ENCODE data around the gene RAB44.

DNA sequence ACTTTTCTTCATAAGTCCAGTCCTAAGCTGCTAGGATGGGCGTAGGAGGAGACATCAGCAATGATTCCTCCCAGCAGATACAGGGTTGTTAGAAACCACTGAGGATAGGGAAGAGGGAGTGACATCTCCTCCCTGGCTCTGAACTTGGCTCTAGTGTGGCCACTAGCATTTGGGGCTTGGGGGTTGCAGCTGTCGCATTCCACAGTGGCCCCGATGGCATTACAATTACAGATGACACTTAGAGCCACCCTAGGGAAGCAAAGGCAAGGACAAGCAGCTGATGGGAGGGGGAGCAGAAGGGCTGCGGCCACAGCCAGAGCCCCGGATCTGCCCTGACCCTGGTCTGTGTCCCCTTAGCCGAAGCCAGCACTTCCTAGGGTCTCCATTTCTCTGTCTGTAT, 28.6 kb upstream of the RAB44 start:
- TF ChIP-seq SPI1 (IDR thresholded peaks at IDR 0.05; ENCODE audit: low read depth, low read length) (no peak), POLR2AphosphoS5 (IDR thresholded peaks at IDR 0.05; ENCODE audit: low read depth, low read length) (no peak), POLR2A (IDR thresholded peaks at IDR 0.05; ENCODE audit: low read depth, low read length) (no peak), TAF1 (IDR thresholded peaks at IDR 0.05; ENCODE audit: low read depth, low read length) (no peak)

All from GM12891 (cell line).